ENCODE results near the gene RPS23.
A peak's percentile ranks its signal among the peaks of the same experiment; 100 is the strongest.

RPS23 gene

DNA sequence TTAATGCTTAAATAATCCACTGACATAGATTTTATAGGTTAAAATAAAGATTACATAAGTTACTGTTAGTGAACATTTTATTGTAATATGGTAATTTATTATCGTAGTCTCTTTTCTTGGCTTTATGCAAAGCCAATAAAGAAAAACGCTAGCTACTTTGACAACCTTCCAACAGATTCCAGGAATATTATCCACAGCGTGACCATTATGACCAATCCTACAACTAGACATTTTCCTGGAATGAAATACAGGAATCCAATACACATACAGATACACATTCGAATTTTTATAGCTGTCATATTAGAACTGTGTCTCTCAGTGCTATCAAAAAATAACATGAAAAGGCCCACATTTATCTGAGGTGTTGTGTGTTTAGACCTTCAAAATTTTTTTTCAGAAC is 13.1 kb downstream of the RPS23 start:
- Mint-ChIP-seq H3K27me3 (ENCODE audit: low read depth) (no peaks in the 10 kb centered on the region), H3K4me1 (peaks cover 5% of the 10 kb centered on the region), H3K27ac (peak overlapping the region in 2 of 3 experiments; percentile 2 to 3), H3K36me3 (ENCODE audit: low read depth) (peaks cover 35% of the 10 kb centered on the region), H3K9me3 (peaks cover 24% of the 10 kb centered on the region), H3K4me3 (no peak overlapping the region)
- TF ChIP-seq, protein P1, sequence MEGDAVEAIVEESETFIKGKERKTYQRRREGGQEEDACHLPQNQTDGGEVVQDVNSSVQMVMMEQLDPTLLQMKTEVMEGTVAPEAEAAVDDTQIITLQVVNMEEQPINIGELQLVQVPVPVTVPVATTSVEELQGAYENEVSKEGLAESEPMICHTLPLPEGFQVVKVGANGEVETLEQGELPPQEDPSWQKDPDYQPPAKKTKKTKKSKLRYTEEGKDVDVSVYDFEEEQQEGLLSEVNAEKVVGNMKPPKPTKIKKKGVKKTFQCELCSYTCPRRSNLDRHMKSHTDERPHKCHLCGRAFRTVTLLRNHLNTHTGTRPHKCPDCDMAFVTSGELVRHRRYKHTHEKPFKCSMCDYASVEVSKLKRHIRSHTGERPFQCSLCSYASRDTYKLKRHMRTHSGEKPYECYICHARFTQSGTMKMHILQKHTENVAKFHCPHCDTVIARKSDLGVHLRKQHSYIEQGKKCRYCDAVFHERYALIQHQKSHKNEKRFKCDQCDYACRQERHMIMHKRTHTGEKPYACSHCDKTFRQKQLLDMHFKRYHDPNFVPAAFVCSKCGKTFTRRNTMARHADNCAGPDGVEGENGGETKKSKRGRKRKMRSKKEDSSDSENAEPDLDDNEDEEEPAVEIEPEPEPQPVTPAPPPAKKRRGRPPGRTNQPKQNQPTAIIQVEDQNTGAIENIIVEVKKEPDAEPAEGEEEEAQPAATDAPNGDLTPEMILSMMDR (IDR thresholded peaks at IDR 0.05; ENCODE audit: unreplicated experiment in 3 of 3), result no peak

DNA sequence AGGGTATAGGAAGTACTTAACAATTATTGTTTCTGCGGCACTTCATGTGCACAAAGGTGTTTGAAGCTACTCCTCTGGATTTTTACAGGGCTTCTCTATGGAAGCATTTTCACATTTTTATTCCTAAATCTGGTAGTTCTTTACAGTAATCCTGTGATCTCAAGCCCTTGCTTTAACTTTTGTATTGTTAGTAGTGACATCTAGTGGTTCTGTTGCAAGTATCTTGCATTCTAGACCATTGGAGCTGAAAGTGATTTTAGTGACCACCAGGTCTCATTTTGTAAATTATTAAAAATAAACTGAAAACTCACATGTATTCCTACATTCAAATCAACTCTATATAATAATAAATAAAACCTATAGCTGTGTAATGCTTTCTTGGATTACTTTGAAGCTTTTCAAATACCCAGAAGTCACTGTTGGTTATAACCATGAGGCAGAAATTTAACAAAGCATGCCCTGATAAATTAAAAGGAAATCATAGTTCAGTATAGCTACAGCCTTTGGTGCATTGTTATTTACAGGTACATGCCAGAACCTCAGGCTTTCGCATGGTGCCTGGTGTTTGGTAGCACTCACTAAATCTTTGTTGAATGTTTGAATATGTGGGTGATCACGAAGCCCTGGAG is 18.9 kb downstream of the RPS23 start:
- TF ChIP-seq, protein P1 (IDR thresholded peaks at IDR 0.05; ENCODE audit: unreplicated experiment in 3 of 3), result peak; percentile 49 to 63 (median 58)
- Mint-ChIP-seq H3K36me3 (ENCODE audit: low read depth) (no peaks in the 10 kb centered on the region), H3K9me3 (no peaks in the 10 kb centered on the region), H3K27ac (peak overlapping the region; percentile 11 to 36 (median 23)), H3K4me1 (peaks cover 5% of the 10 kb centered on the region), H3K4me3 (no peak overlapping the region), H3K27me3 (ENCODE audit: low read depth) (no peaks in the 10 kb centered on the region)

DNA sequence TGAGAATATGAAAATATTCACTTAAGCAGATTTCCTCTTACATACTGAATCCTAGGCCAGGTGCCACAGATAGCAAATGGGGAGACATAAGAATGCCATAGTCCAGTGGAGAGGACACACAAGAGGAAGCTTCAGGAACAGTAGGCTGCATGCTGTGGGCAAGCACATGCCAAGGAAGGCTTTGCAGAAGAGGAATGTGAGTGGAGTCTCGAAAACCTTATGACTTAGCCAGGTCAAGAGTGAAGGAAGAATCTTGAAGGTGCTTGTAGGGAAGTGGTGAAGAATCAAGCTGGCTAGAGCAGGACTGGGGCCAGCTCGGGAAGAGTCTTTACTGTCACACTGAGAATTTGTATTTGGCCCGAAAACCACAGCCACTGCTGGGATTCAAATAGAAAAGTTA is 20.4 kb downstream of the RPS23 start:
- H3K4me3 Mint-ChIP-seq, result no peak overlapping the region
- TF ChIP-seq, protein P1 (IDR thresholded peaks at IDR 0.05; ENCODE audit: unreplicated experiment in 3 of 3), result no peak
- H3K9me3 Mint-ChIP-seq, result no peaks in the 10 kb centered on the region
- no peaks in the 10 kb centered on the region for H3K36me3 Mint-ChIP-seq (ENCODE audit: low read depth)
- H3K4me1 Mint-ChIP-seq, result peaks cover 5% of the 10 kb centered on the region
- H3K27me3 Mint-ChIP-seq (ENCODE audit: low read depth), result no peaks in the 10 kb centered on the region
- no peak overlapping the region for H3K27ac Mint-ChIP-seq

DNA sequence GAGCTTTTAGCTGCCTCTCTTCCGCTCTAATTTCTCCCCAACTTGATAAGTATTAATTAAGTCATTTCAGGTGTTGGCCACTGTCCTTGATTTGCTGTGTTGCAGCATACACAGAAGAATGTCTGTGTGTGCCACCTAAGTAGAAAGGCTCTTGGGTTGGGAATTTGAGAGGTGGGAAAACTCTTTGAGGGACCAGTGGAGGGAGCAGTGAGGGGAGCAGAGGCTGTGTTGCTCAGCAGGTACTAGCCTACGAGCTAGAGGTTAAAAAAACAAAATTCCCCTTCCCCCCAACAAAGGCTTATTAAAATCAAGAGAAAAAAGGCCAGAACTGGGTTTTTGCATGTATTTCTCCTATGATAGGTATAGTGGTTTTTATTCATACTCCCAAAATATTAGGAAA is 20.9 kb downstream of the RPS23 start:
- H3K27ac Mint-ChIP-seq, result no peak overlapping the region
- TF ChIP-seq, protein P1 (IDR thresholded peaks at IDR 0.05; ENCODE audit: unreplicated experiment in 3 of 3), result no peak
- no peaks in the 10 kb centered on the region for H3K9me3 Mint-ChIP-seq
- H3K4me3 Mint-ChIP-seq, result no peak overlapping the region
- no peaks in the 10 kb centered on the region for H3K27me3 Mint-ChIP-seq (ENCODE audit: low read depth)
- H3K36me3 Mint-ChIP-seq (ENCODE audit: low read depth), result no peaks in the 10 kb centered on the region
- H3K4me1 Mint-ChIP-seq, result peaks cover 5% of the 10 kb centered on the region

DNA sequence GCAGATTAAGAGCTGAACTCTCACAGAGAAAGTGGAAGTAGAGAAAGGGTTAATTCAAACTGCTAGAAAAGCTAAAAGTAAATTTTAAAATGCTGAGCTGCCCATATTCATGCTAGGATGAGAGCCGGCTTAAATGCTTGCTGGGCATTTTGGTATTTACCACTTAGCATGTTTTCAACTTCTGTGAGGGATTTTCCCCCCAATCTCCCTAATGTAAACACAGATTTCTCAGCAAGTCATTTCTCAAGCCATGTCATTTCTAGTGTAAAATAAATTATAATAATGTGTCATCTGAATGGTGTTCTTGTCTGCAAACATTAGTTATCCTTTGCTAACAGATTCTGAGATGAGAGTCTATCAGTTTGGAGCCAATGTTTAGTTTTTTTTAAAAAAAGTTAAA is 22.3 kb downstream of the RPS23 start:
- TF ChIP-seq, protein P1 (IDR thresholded peaks at IDR 0.05; ENCODE audit: unreplicated experiment in 3 of 3), result no peak
- Mint-ChIP-seq H3K27ac (peak overlapping the region in 1 of 3 experiments; percentile 50), H3K36me3 (ENCODE audit: low read depth) (no peaks in the 10 kb centered on the region), H3K4me3 (no peak overlapping the region), H3K9me3 (no peaks in the 10 kb centered on the region), H3K27me3 (ENCODE audit: low read depth) (no peaks in the 10 kb centered on the region), H3K4me1 (peaks cover 5% of the 10 kb centered on the region)

DNA sequence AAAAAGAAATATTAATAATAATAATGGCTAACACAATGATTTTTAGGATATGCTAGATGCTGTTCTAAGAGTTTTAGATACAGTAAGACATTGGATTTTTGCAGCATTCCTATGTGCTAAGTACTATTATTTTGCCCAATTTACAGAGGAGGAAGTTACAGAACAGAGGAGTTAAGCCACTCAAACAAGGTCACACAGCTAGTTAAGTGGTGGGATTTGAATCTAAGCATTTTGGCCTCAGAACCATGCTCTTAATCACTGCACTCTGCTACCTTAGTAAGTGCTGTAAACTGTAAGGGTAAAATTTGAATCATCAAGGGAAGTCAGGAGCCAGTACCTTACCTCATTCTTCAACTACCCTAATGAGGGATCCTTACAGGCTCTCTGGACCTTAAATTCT is 25.4 kb downstream of the RPS23 start:
- H3K27ac Mint-ChIP-seq, result no peak overlapping the region
- H3K27me3 Mint-ChIP-seq (ENCODE audit: low read depth), result no peaks in the 10 kb centered on the region
- no peak overlapping the region for H3K4me3 Mint-ChIP-seq
- no peaks in the 10 kb centered on the region for H3K4me1 Mint-ChIP-seq
- peaks cover 6% of the 10 kb centered on the region for H3K9me3 Mint-ChIP-seq
- TF ChIP-seq, protein P1 (IDR thresholded peaks at IDR 0.05; ENCODE audit: unreplicated experiment in 3 of 3), result no peak
- peaks cover 6% of the 10 kb centered on the region for H3K36me3 Mint-ChIP-seq (ENCODE audit: low read depth)
